ENCODE data around the gene ARL16.

DNA sequence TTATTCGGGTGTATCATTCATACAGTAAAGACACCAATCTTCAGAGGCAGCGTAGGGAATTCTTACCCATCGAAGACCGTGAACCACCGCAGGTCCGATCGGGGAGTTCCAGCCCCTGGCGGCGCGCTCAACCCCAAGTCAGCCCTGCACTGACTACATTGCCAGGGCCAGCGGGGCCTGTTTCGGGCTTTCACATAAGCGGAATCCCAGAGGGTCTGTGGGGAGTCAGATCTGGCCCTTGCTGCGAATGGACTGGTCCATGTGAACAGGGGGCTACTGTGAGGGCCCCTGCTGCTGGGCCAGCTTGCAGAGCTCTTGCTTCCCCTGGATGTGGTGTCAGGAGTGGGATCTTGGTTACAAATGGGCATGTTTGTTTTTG, 34.9 kb downstream of the ARL16 start:
- no peak for TF ChIP-seq SIN3A (conservative IDR thresholded peaks at IDR 0.05 in 1 of 2, IDR thresholded peaks at IDR 0.05 in 1 of 2; ENCODE audit: low read depth in 1 of 2, low read length in 2 of 2)
- TF ChIP-seq RFX5 (IDR thresholded peaks at IDR 0.05; ENCODE audit: borderline replicate concordance, low read depth, low read length), result no peak
- TF ChIP-seq CTCF (IDR thresholded peaks at IDR 0.05; ENCODE audit: control extremely low read depth in 1 of 3, insufficient read depth in 1 of 3, low read depth in 1 of 3, low read length in 3 of 3), result no peak
- no peak for TF ChIP-seq HDAC6 (IDR thresholded peaks at IDR 0.05; ENCODE audit: low read depth, low read length)
- no peak for TF ChIP-seq EZH2 (IDR thresholded peaks at IDR 0.05; ENCODE audit: low read depth, low read length, severe bottlenecking)
